Mucosa of stomach (tissue), 1 donor: Measurements from ENCODE around the gene MAP3K2.
"Not testable (repeated sequence)": the region's sequence is repeated elsewhere in the genome, so short reads cannot be mapped to it uniquely, and the experiment has no call there.

ENCODE experiments used
- H3K27me3 ChIP-seq: one replicate; pipeline ENCODE4 v1.7.0; 2013; ENCODE audit warnings: mild to moderate bottlenecking, low read length; ENCODE audit not compliant: control insufficient read depth, insufficient read depth
- H3K36me3 ChIP-seq: one replicate; pipeline ENCODE4 v1.7.0; 2013; ENCODE audit warnings: low read length; ENCODE audit not compliant: control insufficient read depth, insufficient read depth
- H3K4me1 ChIP-seq: one replicate; pipeline ENCODE4 v1.7.0; 2013; ENCODE audit warnings: mild to moderate bottlenecking, low read length; ENCODE audit not compliant: control insufficient read depth, insufficient read depth
- H3K4me3 ChIP-seq: one replicate; pipeline ENCODE4 v1.7.0; 2013; ENCODE audit warnings: low read length
- H3K9ac ChIP-seq: one replicate; pipeline ENCODE4 v1.7.0; 2013; ENCODE audit warnings: mild to moderate bottlenecking, low read length, moderate library complexity
- H3K9me3 ChIP-seq: one replicate; pipeline ENCODE4 v1.7.0; 2013; ENCODE audit warnings: mild to moderate bottlenecking, low read length, moderate library complexity; ENCODE audit not compliant: control insufficient read depth
- donor health status: Pancreatic carcinoma.

Gene MAP3K2

DNA sequence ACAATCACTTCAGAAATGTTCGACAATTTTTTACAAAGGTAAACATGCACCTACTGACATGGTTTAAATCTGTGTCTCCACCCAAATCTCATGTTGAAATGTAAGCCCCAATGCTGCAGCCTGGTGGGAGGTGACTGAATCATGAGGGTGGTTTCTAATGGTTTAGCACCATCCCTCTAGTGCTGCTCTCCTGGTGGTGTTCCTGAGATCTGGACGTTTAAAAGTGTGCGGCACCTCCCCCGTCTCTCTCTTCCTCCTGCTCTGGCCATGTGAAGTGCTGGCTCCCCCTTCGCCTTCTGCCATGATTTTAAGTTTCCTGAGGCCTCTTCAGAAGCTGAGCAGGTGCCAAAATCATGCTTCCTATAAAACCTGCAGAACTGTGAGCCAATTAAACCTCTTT lies 28.3 kb downstream of the MAP3K2 start:
- H3K27me3 ChIP-seq, result no peaks in the 10 kb centered on the region
- H3K4me3 ChIP-seq, result no peak overlapping the region
- no peaks in the 10 kb centered on the region for H3K36me3 ChIP-seq
- H3K9me3 ChIP-seq, result no peaks in the 10 kb centered on the region
- no peak overlapping the region for H3K9ac ChIP-seq
- no peaks in the 10 kb centered on the region for H3K4me1 ChIP-seq

- Histone ChIP-seq H3K9me3 (no peaks in the 10 kb centered on the region), H3K27me3 (no peaks in the 10 kb centered on the region), H3K4me3 (no peak overlapping the region), H3K36me3 (no peaks in the 10 kb centered on the region), H3K4me1 (no peaks in the 10 kb centered on the region), H3K9ac (no peak overlapping the region)
Measured at GRCh38 chr2:127358971-127359370, 28.8 kb downstream of the MAP3K2 start.

- Histone ChIP-seq H3K27me3 (no peaks in the 10 kb centered on the region), H3K9ac (no peak overlapping the region), H3K4me3 (no peak overlapping the region), H3K4me1 (no peaks in the 10 kb centered on the region), H3K36me3 (no peaks in the 10 kb centered on the region), H3K9me3 (no peaks in the 10 kb centered on the region)
Measured at GRCh38 chr2:127358044-127358443, 29.7 kb downstream of the MAP3K2 start.

- Histone ChIP-seq H3K9ac (no peak overlapping the region), H3K36me3 (no peaks in the 10 kb centered on the region), H3K9me3 (no peaks in the 10 kb centered on the region), H3K27me3 (no peaks in the 10 kb centered on the region), H3K4me1 (no peaks in the 10 kb centered on the region), H3K4me3 (no peak overlapping the region)
Measured at GRCh38 chr2:127357591-127357990, 30.2 kb downstream of the MAP3K2 start.

GRCh38 chr2:127356531-127356930 lies 31.2 kb downstream of the MAP3K2 start:
- Histone ChIP-seq H3K4me1 (no peaks in the 10 kb centered on the region), H3K27me3 (no peaks in the 10 kb centered on the region), H3K4me3 (no peak overlapping the region), H3K9ac (no peak overlapping the region), H3K9me3 (no peaks in the 10 kb centered on the region), H3K36me3 (no peaks in the 10 kb centered on the region)

DNA sequence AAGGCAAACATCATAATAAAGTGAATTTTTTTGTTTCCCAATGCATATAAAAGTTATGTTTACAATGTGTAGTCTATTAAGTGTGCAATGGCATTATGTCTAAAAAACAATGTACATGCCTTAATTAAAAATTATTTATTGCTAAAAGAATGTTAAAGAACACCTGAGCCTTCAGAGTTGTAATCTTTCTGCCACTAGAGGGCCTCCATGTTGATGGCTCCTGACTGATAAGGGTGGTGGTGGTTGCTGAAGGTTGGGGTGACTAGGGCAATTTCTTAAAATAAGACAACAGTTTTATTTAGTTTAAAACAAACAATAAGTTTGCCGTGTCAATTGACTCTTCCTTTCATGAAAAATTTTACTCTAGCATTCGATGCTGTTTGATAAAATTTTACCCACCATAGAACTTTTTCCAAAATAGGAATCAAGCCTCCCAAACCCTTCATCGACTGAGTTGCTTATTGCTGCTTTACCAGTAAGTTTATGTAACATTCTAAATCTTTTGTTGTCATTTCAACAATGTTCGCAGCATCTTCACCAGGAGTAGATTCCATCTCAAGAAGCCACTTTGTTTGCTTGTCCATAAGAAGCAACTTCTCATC lies 32.3 kb downstream of the MAP3K2 start:
- Histone ChIP-seq H3K27me3 (no peaks in the 10 kb centered on the region), H3K4me3 (no peak overlapping the region), H3K36me3 (no peaks in the 10 kb centered on the region), H3K4me1 (no peaks in the 10 kb centered on the region), H3K9me3 (no peaks in the 10 kb centered on the region), H3K9ac (no peak overlapping the region)

DNA sequence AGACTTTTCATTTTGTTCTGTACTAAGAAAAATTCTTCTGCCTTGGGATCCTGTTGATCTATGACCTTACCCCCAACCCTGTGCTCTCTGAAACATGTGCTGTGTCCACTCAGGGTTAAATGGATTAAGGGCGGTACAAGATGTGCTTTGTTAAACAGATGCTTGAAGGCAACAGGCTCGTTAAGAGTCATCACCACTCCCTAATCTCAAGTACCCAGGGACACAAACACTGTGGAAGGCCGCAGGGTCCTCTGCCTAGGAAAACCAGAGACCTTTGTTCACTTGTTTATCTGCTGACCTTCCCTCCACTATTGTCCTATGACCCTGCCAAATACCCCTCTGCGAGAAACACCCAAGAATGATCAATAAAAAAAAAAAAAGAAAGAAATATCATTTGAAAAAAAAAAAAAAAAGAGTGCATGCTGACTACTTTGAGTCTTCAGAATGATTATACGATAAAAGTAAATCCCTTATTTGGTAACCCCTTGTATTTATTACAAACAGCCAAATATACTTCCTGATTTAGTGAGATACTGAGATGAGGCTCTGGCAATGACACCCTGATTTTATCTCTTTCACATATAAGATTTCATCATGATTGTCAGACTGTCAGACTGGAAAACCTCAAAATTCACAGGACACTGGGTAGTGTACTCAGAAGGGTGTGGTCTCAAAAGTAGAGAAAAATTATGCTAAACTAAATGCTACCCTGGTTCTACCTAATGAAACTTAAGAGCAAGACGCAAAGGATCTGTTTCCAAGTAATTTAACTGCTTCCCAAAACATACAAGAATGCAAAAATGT lies 33.7 kb downstream of the MAP3K2 start:
- not testable (repeated sequence) for H3K4me3 ChIP-seq, H3K9me3 ChIP-seq, H3K4me1 ChIP-seq, H3K36me3 ChIP-seq, H3K27me3 ChIP-seq, H3K9ac ChIP-seq

DNA sequence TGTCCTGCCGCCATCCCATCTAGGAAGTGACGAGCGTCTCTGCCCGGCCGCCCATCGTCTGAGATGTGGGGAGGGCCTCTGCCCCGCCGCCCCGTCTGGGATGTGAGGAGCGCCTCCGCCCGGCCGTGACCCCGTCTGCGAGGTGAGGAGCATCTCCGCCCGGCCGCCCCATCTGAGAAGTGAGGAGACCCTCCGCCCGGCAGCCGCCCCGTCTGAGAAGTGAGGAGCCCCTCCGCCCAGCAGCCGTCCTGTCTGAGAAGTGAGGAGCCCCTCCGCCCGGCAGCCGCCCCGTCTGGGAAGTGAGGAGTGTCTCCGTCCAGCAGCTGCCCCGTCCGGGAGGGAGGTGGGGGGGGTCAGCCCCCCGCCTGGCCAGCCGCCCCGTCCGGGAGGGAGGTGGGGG lies 34.6 kb downstream of the MAP3K2 start:
- not testable (repeated sequence) for H3K4me3 ChIP-seq, H3K9ac ChIP-seq, H3K9me3 ChIP-seq, H3K27me3 ChIP-seq, H3K4me1 ChIP-seq, H3K36me3 ChIP-seq

GRCh38 chr2:127351603-127352002 lies 36.2 kb downstream of the MAP3K2 start:
- no peaks in the 10 kb centered on the region for H3K4me1 ChIP-seq
- H3K27me3 ChIP-seq, result no peaks in the 10 kb centered on the region
- H3K36me3 ChIP-seq, result no peaks in the 10 kb centered on the region
- no peak overlapping the region for H3K4me3 ChIP-seq
- no peaks in the 10 kb centered on the region for H3K9me3 ChIP-seq
- no peak overlapping the region for H3K9ac ChIP-seq

DNA sequence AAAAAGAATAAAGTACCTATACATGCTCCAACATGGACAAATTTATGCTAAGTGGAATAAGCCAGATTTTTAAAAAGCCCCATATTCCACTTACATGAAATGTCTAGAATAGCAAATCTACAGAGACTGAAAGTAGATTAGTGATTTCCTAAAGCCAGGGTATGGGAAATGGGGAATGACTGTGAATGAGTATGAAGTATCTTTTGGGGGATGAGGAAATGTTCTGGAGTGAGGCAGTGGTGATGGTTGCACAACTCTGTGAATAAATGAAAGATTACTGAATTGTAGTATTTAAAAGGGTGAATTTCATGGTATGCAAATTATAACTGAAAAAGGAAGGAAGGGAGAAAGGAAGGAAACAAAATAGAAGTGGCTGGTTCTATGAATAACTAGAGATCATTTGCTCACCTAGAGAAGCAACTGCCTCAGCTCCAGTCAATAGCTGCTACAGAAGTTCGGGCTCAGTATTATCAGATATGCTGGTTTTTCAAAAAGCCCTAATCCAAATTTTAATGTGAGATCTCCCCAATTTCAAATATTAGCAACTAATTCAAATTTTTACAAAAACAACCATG lies 39.3 kb downstream of the MAP3K2 start:
- H3K9me3 ChIP-seq, result no peaks in the 10 kb centered on the region
- H3K4me1 ChIP-seq, result no peaks in the 10 kb centered on the region
- H3K36me3 ChIP-seq, result no peaks in the 10 kb centered on the region
- H3K9ac ChIP-seq, result no peak overlapping the region
- no peaks in the 10 kb centered on the region for H3K27me3 ChIP-seq
- no peak overlapping the region for H3K4me3 ChIP-seq

DNA sequence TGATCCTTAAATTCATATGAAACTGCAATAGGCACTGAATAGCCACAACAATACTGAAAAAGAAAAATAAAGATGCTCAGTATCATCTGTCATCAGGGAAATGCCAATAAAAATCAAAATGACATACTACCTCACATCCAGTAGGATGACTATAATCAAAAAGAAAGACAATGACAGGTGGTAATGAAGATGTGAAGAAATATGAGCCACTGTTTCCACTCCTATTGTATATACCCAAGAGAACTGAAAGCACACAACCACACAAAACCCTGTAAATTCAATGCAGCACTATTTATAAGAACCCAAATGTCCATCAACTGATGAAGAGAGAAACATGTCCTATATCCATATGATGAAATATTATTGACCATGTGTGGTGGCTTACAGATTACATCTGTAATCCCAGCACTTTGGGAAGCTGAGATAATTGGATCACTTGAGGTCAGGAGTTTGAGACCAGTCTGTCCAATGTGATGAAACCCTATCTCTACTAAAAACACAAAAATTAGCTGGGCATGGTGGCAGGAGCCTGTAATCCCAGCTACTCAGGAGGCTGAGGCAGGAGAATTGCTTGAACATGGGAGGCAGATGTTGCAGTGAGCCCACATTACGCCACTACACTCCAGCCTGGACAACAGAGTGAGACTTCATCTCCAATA lies 39.9 kb downstream of the MAP3K2 start:
- Histone ChIP-seq H3K4me1 (no peaks in the 10 kb centered on the region), H3K9ac (no peak overlapping the region), H3K27me3 (no peaks in the 10 kb centered on the region), H3K4me3 (no peak overlapping the region), H3K9me3 (no peaks in the 10 kb centered on the region), H3K36me3 (no peaks in the 10 kb centered on the region)

GRCh38 chr2:127347015-127347414 lies 40.8 kb downstream of the MAP3K2 start:
- no peaks in the 10 kb centered on the region for H3K27me3 ChIP-seq
- H3K9me3 ChIP-seq, result no peaks in the 10 kb centered on the region
- H3K9ac ChIP-seq, result no peak overlapping the region
- H3K36me3 ChIP-seq, result no peaks in the 10 kb centered on the region
- no peaks in the 10 kb centered on the region for H3K4me1 ChIP-seq
- H3K4me3 ChIP-seq, result no peak overlapping the region
